ENCODE results near the gene EHMT1.

- TF ChIP-seq POLR2AphosphoS5 (IDR thresholded peaks at IDR 0.05) (no peak), CTCF (IDR thresholded peaks at IDR 0.05) (no peak)
Measured at GRCh38 chr9:137656416-137656815, 37.6 kb downstream of the EHMT1 start.

All from esophagus muscularis mucosa (tissue), 3 donors.